ENCODE measurements around the gene TSPAN9.

Gene TSPAN9

DNA sequence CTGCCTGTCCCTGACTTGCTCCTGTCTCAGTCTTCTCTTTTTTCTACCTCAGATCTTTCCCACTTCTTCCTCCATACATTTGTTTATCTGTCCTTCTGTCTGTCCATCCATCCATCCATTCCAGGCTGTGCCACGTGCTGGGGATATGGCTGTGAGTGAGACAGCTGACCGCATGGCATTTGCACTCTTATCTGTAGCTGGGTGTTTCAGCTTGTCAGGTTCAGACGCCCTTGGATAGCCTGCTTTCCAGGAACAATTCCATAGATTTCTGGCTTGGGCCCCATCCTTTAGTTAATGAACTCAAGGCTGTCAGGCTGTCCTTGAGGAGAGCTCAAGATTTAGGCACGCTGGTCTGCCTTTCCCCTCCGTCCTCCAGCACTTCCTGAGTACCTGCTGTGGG lies 116.6 kb downstream of the TSPAN9 start:
- peak in 1 of 10 donors; percentile 10 for DNase-seq
- intact Hi-C loops (cut with DNase I) = no loop called here

DNA sequence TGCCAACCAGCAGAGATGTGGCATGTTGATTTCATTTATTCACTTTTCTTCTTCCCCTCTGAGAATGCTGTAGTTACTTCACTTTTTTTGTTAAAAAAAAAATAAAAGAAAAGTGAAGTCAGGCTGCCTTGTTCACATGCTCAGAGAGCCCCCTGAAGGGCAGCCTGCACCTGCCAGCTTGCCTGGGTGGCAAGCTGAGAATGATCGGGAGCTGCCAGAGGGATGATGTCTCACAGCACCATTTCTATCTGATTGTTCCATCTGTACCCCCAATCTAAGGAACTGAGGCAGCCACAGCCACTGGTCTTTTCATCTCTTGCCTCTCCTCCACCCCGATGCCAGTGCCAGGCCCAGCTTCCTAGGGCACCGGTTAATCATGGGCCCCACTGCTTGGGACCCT lies 118.2 kb downstream of the TSPAN9 start:
- intact Hi-C loops (cut with DNase I) = no loop called here
- peak in 1 of 10 donors; percentile 44 for DNase-seq

DNA sequence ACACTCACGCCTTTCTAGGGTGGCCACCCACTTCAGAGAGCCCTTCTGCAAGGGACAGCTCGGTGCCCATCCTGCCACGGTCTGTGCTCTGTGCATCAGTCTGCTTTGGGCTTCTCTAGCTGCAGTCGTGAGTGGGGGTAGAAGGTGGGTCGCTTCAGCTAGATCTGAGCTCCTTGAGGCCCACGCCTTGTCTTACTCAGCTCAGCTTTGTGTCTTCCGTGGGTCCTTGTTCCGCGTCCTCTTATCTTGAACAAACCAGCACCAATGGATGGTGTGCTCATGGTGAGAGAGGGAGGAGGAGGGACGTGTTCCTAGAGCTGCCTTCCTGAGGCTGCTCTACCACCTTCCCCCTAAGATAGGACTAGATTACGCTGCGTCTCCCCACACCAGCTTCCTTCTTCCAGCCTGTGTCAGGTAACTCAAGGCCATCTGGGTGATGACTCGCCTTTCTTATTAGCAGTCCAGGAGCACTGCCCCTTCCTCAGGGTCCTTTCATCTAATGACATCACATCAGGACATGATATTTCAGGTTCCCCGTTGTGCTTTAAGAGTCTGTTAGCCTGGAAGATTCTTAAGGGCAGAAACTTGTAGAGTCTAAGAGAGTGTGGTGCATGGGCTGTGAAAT lies 118.8 kb downstream of the TSPAN9 start:
- intact Hi-C loops (cut with DNase I) = no loop called here

DNA sequence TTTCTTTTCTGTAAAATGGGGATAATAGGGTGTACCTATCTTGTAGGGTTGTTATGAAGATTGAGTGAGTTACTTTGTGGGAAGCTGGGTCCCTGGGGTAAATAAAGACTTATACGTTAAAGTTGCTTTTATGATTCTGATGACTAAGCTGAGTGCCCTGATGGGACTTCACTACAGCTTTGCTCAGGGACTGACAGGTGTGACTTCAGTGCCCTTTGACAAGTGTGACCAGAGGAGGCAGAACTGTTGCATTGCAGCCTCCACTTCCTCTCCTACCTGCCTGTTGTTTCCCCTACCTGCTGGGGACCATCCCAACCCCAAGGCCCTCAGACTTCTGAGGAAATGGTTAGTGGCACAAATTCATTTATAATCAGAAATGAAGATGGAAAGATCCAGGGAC lies 119.3 kb downstream of the TSPAN9 start:
- intact Hi-C loops (cut with DNase I) = no loop called here

More for the DNA sequence above, 118.8 kb downstream of the TSPAN9 start:
- peak in 1 of 10 donors; percentile 60 for DNase-seq

DNA sequence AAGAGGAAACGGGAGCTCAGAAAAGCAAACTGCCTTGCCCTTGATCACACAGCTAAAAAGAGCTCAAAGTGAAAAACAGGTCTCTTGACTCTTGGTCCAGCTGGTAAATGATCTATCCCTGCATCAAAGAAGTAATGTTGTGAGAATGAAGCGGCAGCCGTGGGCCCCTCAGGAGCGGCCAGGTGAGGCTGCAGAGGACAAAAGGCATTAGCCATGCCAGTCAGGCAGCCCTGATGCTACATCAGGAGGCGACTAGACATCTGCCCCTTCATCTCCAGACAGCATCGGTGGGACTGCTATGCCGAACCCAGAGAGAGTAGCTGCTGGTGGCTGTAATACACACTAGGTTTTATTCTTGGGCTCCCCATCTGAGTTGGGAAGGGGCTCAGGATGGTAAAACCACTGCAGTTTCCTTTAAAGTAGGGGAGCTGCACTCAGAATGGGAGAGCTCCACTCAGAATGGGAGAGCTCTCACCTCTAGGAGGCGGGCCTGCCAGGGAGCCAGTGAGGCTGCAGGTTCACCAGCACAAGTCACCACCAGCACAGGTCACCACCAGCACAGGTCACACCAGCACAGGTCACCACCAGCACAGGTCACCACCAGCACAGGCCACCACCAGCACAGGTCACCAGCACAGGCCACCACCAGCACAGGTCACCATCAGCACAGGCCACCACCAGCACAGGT lies 120.1 kb downstream of the TSPAN9 start:
- intact Hi-C loops (cut with DNase I) = no loop called here
- DNase-seq = peak in 1 of 10 donors; percentile 73

More for the DNA sequence above, 119.3 kb downstream of the TSPAN9 start:
- DNase-seq = no peak

DNA sequence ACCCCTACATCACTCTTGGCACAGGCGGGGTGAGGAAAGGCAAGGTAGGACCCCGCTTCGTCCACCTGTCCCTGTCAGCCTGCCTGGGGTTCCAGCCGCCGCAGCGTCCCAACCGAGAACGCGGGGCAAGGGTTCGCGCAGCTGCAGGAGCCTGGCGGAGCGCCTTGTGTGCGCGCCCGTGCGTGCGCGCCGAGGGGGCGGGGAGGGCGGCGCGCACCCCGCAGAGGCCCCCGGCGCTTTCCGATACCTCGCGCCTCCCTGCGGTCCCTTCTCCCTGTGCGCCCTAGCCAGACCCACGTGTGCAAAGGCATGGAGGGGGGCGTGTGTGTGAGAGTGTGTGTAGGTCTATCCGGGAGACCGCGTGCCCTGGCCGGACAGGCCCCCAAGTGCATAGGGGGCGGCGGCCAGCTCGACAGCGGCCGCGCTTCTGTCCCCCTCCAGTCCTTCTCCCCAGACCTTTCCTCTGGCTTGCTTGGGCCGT lies 122.4 kb downstream of the TSPAN9 start:
- intact Hi-C loops (cut with DNase I) = loop anchor here (5.0 to 10.0 kb wide), 2 partner anchors 62 to 125 kb away; partner anchors contain the start of gene TSPAN9
- DNase-seq = peak in 6 of 10 donors; percentile 30 to 87 (median 38)

DNA sequence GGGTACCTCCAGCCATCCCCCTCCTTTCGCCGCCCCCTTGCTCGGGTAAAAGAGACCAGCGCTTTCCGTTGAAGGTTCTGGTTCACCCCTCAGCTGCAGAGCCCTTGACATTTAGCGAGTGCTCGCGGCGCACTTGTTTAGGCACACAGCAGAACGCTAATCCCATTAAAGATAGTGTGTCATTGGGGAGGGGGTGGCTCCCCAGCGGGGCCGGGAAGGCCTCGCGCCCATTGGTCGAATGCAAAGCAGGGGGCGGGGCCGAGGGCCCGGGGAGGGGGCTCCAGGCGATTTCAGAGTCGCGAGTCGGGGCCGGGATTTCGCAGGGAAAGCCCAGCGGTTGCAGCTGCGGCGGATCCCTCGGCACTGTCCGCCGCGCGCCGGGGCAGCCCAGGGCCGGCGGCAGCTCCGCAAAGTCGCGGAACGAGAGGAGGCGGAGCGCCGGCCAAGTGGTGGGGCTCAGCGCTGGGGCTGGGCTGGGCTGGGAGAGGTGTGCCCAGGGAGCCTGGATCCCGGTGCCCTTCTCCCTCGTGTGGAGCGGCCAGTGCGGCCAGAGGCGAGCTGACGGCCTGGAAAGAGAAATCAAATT lies 122.9 kb downstream of the TSPAN9 start:
- intact Hi-C loops (cut with DNase I) = loop anchor here (5.0 to 10.0 kb wide), 2 partner anchors 63 to 125 kb away; partner anchors contain the start of gene TSPAN9
- DNase-seq = peak in 7 of 10 donors; percentile 17 to 89 (median 48)

DNA sequence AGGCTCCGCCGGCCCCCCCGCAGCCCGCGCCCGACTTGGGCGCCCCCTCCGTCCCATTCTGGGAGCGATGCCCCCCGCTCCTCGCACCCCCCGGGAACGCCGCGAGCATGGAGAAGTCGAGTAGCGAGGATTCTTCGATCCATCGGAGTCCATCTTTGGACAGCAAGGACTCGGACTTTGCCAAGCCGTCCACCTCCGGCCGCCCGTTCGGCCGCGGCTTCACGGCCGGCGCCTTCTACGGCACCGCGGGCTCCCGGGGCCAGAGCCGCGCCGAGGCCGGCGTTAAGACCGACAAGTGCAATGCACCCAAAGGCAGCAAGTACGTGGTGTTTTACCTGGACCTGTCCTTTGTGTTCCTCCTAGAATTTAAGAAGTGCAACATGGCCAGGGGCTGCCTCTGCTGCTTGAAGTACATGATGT lies 123.6 kb downstream of the TSPAN9 start:
- intact Hi-C loops (cut with DNase I) = loop anchor here (5.0 to 10.0 kb wide), 2 partner anchors 64 to 126 kb away; partner anchors contain the start of gene TSPAN9
- DNase-seq = no peak

DNA sequence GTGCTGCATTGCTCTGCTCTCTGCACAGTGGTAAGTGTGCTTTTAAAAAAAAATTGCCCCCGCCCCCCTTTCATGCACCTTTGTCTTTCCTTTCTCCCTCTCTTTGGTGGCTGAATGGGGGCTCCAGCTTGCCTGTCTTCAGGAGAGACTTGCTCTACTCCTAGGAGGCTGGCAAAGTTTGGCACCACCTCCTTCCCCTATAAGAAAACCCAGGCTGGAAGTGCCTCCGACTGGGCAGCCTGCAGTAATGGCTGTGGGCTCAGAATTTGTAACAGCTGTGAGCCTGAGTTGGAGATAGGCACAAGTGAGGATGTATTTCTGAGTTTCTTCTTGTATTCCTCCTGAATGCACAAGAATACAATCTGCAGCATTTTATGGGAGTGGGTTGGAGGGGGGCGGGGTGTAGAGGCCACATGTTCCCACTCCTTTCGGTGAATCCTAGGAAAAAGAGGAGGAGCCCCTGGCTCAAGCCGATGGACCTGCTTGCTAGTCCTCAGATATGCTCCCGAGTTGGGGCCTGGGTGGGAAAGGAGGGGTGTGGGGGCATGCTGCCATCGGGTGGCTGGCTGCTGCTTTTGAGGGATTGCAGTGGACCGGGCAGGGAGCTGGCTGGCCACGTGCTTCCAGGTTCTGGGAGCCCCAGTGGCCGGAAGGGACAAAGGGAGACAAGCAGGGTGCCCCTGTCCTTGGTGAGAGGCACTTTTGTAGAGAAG lies 124.3 kb downstream of the TSPAN9 start:
- intact Hi-C loops (cut with DNase I) = loop anchor here (5.0 to 10.0 kb wide), 2 partner anchors 64 to 127 kb away; partner anchors contain the start of gene TSPAN9
- no peak for DNase-seq

DNA sequence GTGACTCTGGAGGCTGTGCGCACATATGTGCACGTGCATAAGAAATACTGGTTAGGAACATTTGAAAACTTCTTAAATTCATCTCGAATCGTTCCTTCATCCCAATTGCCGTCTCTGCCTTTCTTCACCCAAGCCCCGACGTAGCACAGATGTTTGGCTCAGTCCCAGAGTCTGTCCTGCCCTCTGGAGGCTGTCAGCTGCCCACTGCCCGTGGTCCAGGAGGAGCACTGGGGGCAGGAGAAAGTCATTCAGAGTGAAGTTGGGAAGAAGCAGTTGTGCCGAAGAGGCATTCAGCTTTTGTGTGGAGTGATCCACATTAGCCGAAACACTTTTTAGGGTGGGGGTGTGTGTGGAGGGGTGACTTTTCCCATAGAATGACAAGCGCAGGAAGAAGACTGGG lies 124.9 kb downstream of the TSPAN9 start:
- DNase-seq = no peak
- intact Hi-C loops (cut with DNase I) = loop anchor here (5.0 to 10.0 kb wide), 2 partner anchors 65 to 127 kb away; partner anchors contain the start of gene TSPAN9

DNA sequence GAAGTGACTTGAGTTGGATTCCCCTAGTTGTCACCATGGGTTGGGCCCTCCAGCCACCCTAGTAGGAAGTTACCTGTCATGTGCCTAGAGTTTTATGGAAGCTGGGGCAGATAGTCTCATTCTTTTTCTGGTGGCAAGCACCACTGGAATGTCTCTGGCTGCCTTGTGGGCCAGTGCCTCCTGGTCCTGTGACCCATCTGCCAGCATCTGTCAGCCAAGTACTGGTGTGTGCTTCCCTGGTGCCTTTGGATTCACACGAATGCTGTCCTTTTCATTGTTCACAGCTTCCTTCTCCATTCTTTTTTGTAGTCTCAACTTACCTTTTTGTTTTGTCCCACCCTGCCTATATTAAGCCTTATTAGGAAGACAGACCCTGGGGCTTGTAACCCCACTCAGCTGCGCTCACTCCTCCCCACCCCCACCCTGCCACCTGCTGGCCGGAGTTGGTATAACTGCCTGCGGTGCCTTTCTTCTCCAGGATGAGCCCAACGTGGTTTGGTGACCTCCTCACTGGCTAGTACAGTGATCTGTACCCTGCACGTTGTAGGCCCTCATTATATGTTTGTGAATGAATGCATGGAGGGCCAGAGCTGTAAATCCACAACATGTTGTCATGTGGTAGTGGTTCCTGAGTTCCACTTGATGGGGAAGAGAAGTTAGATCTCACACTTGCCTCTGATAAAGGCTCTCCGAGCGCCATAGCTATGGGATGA lies 125.7 kb downstream of the TSPAN9 start:
- peak in 8 of 10 donors; percentile 32 to 82 (median 59) for DNase-seq
- intact Hi-C loops (cut with DNase I) = loop anchor here (5.0 to 10.0 kb wide), 2 partner anchors 66 to 128 kb away; partner anchors contain the start of gene TSPAN9

DNA sequence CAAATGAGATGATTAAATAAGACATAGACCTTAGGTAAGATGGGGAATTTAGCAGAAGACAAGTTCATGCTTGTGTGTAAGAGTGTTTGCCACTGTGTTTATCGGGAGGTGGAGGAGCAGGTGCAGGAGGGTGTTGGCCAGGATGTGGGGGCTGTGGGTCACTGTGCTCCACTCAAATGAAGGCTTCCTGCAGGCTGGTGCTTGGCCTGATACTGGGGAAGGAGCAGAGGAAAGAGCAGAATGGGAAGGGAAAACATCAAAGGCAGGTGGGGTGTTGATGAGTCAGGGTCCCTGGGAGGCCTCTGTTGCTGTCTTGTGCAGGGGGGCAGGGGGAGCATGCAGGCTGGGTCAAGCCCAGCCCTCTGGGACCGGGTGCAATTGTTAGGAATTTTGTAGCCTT lies 126.5 kb downstream of the TSPAN9 start:
- intact Hi-C loops (cut with DNase I) = loop anchor here (5.0 to 10.0 kb wide), 2 partner anchors 66 to 129 kb away; partner anchors contain the start of gene TSPAN9
- DNase-seq = no peak

DNA sequence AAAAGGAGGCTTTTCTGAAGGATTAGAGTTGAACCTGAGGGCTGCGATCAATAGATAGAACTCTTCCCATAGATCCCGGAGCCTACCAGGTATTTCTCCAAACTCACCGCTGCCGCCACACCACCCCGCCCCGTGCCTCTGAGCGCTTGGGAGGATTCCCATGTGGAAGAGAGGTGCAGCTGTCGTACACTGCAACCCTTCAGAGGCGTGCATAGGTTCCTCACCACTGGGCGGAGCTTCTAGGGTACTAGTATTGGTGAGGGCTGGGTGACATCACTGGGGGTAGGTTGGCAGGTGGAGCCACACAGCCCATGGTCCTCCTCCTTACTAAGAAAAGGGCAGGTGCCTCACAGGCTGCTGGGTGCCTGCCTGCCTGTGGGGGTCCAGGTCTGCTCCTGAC lies 127.0 kb downstream of the TSPAN9 start:
- no peak for DNase-seq
- intact Hi-C loops (cut with DNase I) = loop anchor here (5.0 to 10.0 kb wide), 2 partner anchors 67 to 129 kb away; partner anchors contain the start of gene TSPAN9

DNA sequence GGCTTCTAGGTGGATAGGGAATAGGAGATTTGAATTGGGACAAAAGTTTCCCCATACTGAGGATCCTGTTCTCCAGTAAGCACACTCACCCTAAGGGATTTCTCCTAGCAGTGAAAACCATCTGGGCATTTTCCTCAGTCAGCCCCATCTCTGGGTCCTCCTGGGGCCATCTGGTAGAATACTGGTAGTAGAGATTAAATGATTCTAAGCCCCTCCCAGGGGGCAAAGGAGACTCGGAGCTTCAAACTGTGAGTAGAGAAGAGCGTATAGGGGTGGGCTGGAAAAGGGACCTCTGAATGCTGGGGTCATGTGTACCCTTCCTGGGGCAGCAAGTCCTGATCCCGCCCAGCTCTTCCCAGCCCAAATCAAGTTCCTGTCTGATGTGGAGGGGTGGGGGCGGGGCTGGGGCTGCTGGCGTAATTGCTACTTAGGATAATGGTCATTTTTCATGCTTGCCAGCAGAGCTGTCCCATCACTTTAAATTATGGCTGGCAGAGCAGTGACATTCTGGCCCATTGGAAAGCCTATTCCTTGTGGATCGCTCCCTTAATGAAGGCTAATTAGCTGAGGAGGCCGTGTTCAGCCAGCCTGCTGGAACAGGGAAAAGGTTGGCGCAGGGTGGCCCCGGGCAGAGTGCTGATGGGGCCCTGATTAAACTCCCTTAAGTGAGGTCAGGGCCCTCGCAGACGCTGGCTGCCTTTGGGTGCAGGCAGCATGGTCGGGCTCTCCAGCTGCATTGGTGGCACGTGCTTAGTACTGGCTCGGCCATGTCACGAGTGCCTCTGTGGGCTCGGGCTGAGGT lies 127.8 kb downstream of the TSPAN9 start:
- DNase-seq = no peak
- intact Hi-C loops (cut with DNase I) = loop anchor here (5.0 to 10.0 kb wide), 2 partner anchors 68 to 130 kb away; partner anchors contain the start of gene TSPAN9

DNA sequence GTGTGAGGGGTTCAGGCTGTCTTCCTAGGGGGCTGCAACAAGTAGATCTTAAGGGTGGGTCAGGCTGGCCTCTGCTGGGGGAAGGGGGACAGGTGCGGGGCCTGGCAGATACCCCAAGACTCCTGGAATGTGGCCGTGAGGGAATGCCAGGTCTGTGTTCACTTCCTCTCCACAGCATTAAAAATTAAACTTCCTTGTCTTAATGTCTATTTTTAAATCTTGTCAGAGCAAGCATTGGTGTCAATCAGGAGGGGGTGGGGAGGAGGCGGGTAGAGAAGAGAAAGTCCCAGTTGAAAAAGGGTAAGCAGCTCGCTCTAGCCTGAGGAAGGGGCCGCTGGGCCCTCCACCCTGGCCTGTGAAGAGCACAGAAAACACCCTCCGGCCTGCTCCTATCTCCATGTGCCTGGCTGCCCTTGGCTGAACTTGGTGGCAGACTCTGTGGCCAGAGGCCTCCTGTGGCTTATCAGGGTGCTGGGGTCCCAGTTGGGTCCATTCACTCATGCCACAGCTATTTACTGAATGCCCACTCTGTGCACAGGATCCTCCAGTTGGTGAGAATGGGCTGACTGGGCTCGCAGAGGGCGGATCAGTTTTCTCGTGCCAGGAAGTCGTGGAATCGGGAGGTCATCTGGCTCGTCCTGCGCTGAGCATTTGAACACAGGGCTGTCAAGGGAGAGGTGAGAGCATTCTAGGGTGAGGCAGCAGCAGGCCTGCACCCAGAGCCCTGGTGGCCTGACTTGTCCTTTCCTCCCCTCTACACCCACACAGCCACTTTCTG lies 128.8 kb downstream of the TSPAN9 start:
- intact Hi-C loops (cut with DNase I) = loop anchor here (10.0 kb wide), 1 partner anchor 131 kb away; the partner anchor contains the start of gene TSPAN9

DNA sequence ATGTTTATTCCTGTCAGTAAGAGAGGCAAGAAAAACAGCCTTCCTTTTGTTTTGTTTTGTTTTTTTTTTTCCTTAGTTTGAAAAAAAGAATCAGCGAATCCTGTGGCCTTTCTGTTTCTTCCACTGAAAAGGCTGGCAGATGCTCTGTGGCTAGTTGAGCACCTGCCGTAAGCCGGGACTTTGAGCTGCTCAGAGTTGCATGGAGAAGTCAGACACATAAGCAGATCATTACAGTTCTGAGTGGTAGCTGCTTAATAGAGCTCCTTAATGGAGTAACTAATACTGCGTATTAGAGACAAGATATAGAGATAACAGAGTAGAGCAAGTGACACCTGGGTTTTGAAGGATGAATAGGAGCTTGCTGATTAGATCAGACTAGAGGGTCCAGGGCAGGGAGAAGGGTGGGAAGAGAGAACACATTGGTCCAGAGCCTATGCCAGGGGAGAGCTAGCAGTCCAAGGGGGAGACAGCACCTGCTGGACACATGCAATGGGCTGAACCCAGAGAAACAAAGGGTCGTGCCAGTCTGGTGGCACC lies 129.4 kb downstream of the TSPAN9 start:
- no peak for DNase-seq
- intact Hi-C loops (cut with DNase I) = loop anchor here (10.0 kb wide), 1 partner anchor 132 kb away; the partner anchor contains the start of gene TSPAN9

More for the DNA sequence above, 128.8 kb downstream of the TSPAN9 start:
- no peak for DNase-seq

DNA sequence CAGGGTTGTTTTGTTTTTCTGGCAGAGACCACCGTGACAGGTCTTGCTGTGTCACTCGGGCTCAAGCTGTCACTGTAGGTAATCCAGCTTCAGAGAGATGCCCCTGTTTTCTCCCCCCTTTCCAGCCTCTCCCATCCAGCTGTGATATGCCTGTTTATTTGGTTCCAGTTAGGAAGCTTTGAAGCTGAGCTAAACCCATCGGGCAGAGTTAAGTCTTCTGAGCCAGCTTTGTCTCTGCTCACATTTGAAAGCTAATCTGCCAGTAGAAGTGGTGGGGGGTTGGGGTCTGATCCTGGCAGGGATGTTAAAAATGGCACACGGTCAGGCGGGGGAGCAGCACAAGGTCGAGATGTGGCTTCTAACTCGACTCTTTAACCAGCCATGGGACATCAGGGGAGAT lies 130.0 kb downstream of the TSPAN9 start:
- intact Hi-C loops (cut with DNase I) = loop anchor here (10.0 kb wide), 1 partner anchor 132 kb away; the partner anchor contains the start of gene TSPAN9
- DNase-seq = no peak
